ENCODE measurements around the gene C12orf57.

- TF ChIP-seq CTCF (IDR thresholded peaks at IDR 0.05 in 4 of 5, conservative IDR thresholded peaks at IDR 0.05 in 1 of 5) (no peak), POLR2A (IDR thresholded peaks at IDR 0.05) (no peak)
These were observed 40.1 kb upstream of the C12orf57 start for GRCh38 chr12:6903722-6904121.

All from gastrocnemius medialis (tissue), 4 donors.